GM06990 (cell line): ENCODE data around the gene AKAP13.

Source experiments
- DNase-seq: peaks from one replicate; pipeline ENCODE4 v3.0.0-alpha.2; 2011; ENCODE audit not compliant: insufficient read length; ENCODE audit errors: extremely low read depth
- H3K27me3 ChIP-seq: replicated peaks from 2 replicates; pipeline ENCODE4 v1.6.0; 2011; ENCODE audit warnings: low read length; ENCODE audit not compliant: control insufficient read depth, insufficient read depth
- H3K36me3 ChIP-seq: 2 replicates; pipeline ENCODE4 v1.5.1; 2011; ENCODE audit warnings: low read length; ENCODE audit not compliant: control insufficient read depth, insufficient read depth
- H3K4me3 ChIP-seq: replicated peaks from 2 replicates; pipeline ENCODE4 v1.5.1; 2011; ENCODE audit warnings: low read depth, mild to moderate bottlenecking, control low read depth, low read length
- CTCF ChIP-seq: IDR thresholded peaks from 2 replicates; pipeline ENCODE4 v1.5.1; 2011; ENCODE audit warnings: low read length, control low read depth, mild to moderate bottlenecking, inconsistent platforms; ENCODE audit not compliant: insufficient read depth, poor library complexity, severe bottlenecking

Gene AKAP13

GRCh38 chr15:85754989-85755388, 374.6 kb downstream of the AKAP13 start:
- no peak for TF ChIP-seq CTCF
- H3K36me3 ChIP-seq = no peaks in the 10 kb centered on the region; the same call in none of the 2 replicates
- DNase-seq = no peak
- no peak overlapping the region for H3K4me3 ChIP-seq
- H3K27me3 ChIP-seq = no peaks in the 10 kb centered on the region

GRCh38 chr15:85755471-85755870, 375.1 kb downstream of the AKAP13 start:
- no peak for TF ChIP-seq CTCF
- Histone ChIP-seq H3K4me3 (no peak overlapping the region), H3K36me3 (no peaks in the 10 kb centered on the region; the same call in none of the 2 replicates), H3K27me3 (no peaks in the 10 kb centered on the region)
- DNase-seq = no peak

DNA sequence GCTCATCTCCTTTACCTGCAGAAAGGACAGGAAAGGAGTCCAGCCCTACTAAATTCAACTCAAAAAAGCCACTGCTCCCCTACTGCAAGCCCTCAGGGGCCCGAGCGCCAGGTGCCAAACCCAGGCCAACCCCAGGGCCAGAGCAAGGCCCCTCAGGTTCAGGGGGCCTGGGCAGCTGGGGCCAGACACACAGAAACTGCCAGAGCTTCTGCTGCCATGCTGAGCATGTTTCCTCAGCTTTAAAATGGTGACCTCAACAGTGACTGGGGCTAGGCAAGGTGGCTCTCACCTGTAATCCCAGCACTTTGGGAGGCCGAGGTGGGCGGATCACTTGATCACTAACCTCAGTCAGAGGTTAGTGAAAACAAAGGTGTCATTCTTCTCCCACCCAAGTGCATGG, 375.5 kb downstream of the AKAP13 start:
- Histone ChIP-seq H3K27me3 (no peaks in the 10 kb centered on the region), H3K36me3 (no peaks in the 10 kb centered on the region; the same call in none of the 2 replicates), H3K4me3 (no peak overlapping the region)
- DNase-seq = no peak
- no peak for TF ChIP-seq CTCF

- H3K36me3 ChIP-seq = no peaks in the 10 kb centered on the region; the same call in none of the 2 replicates
- no peaks in the 10 kb centered on the region for H3K27me3 ChIP-seq
- no peak for TF ChIP-seq CTCF
- DNase-seq = no peak
- no peak overlapping the region for H3K4me3 ChIP-seq
Measured at GRCh38 chr15:85756411-85757072, 376.1 kb downstream of the AKAP13 start.

DNA sequence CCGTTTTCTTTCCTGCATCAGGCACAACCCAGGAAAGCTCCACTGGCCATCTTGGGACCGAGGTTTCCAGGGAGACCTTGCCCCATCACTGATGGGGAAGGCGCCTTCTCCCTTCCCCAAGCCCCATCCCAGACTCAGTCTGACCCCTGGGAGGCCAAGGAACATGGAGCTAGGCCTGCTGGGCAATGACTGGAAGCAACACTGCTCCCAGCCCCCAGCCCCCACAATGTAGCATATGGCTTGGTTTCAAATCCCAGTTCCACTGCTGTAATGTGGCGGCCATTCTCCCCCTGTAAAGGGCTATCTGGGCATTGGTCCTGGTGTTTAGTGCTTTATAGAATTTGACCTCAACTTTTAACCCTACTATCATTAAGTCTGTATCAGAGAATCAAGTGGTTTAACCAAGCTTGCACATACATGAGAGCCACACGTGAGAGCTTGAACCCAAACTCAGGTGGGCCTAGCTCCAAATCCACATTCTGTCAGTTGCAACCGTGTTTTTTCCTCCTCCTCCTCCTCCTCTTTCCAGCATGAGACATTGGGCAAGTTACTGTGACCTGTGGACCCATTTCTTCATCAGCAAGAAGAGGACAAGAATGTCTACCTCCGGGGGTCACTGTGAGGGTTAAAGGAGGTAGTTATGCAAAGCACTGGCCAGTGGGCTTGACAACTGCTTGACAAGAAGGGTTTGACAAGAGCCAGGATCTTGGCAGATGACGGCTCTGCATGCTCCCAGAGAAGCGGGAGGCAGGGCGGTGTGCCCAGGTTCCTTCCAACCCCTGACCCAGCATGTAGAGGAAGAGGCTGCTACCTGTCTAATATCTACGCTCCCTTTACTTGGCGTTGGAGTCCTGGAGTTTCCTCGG, 376.9 kb downstream of the AKAP13 start:
- Histone ChIP-seq H3K27me3 (no peaks in the 10 kb centered on the region), H3K36me3 (no peaks in the 10 kb centered on the region; the same call in none of the 2 replicates), H3K4me3 (no peak overlapping the region)
- TF ChIP-seq CTCF = no peak
- DNase-seq = no peak
